ENCODE data around the gene ACTN4. TPM values are rescaled to one million over a fixed set of nuclear protein-coding genes. Genes with fewer than 3 reads are reported as not detected.
A peak's percentile ranks its signal among the peaks of the same experiment; 100 is the strongest.

The ACTN4 gene
- total RNA-seq, 2 donors from 2014 or later, result 1,019 to 1,060 TPM

DNA sequence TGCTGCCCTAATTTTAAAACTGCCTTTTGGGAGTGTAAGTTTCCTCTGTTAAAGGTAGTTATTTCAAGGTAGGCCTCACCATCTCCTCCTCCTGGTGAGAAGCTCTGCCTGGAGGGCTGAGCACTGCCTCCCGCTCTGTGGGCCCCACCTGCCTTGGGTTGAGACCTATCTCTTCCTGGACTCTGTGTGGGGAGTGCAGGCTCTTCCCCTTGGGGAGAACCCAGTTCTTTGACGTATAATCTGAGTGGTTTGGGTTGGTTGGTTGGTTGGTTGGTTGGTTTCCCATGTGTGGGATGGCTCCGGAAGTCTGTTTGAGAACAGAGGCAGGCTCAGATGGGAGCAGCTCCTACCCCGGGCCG is 39.1 kb downstream of the ACTN4 start:
- intact Hi-C loops (cut with DNase I), result no loop called here
- Histone ChIP-seq H3K9ac (ENCODE audit: low read depth in 2 of 2, low read length in 2 of 2) (peak overlapping the region; percentile 19 to 77), H3K27ac (peak overlapping the region; percentile 89), H3K4me3 (no peak overlapping the region), H3K4me1 (peaks cover 33% of the 10 kb centered on the region), H3K36me3 (no peaks in the 10 kb centered on the region), H3K9me3 (no peaks in the 10 kb centered on the region), H3K27me3 (no peaks in the 10 kb centered on the region)
- TF ChIP-seq, protein P1, sequence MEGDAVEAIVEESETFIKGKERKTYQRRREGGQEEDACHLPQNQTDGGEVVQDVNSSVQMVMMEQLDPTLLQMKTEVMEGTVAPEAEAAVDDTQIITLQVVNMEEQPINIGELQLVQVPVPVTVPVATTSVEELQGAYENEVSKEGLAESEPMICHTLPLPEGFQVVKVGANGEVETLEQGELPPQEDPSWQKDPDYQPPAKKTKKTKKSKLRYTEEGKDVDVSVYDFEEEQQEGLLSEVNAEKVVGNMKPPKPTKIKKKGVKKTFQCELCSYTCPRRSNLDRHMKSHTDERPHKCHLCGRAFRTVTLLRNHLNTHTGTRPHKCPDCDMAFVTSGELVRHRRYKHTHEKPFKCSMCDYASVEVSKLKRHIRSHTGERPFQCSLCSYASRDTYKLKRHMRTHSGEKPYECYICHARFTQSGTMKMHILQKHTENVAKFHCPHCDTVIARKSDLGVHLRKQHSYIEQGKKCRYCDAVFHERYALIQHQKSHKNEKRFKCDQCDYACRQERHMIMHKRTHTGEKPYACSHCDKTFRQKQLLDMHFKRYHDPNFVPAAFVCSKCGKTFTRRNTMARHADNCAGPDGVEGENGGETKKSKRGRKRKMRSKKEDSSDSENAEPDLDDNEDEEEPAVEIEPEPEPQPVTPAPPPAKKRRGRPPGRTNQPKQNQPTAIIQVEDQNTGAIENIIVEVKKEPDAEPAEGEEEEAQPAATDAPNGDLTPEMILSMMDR (IDR thresholded peaks at IDR 0.05), result no peak
- no peak for DNase-seq

DNA sequence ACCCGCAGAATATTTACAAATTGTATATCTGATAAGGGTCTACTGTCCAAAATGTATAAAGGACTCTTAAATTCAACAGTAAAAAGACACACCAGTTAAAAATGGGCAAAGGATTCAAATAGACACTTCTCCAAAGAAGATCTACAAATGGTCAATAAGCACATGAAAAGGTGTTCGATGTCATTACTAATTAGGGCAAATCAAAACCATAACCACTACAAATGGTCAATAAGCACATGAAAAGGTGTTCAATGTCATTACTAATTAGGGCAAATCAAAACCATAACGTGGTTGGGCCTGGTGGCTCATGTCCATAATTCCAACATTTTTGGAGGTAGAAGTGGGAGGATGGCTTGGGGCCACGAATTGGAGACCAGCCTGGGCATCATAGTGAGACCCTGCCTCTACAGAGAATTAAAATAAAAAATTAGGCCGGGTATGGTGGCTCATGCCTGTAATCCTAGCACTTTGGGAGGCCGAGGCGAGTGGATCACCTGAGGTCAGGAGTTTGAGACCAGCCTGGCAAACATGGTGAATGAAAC is 40.5 kb downstream of the ACTN4 start:
- no peak overlapping the region for H3K27ac ChIP-seq
- no peaks in the 10 kb centered on the region for H3K27me3 ChIP-seq
- TF ChIP-seq, protein P1 (IDR thresholded peaks at IDR 0.05), result no peak
- intact Hi-C loops (cut with DNase I), result no loop called here
- H3K9ac ChIP-seq (ENCODE audit: low read depth in 2 of 2, low read length in 2 of 2), result no peak overlapping the region
- H3K36me3 ChIP-seq, result no peaks in the 10 kb centered on the region
- H3K9me3 ChIP-seq, result no peaks in the 10 kb centered on the region
- no peak for DNase-seq
- no peak overlapping the region for H3K4me3 ChIP-seq
- peaks cover 33% of the 10 kb centered on the region for H3K4me1 ChIP-seq

DNA sequence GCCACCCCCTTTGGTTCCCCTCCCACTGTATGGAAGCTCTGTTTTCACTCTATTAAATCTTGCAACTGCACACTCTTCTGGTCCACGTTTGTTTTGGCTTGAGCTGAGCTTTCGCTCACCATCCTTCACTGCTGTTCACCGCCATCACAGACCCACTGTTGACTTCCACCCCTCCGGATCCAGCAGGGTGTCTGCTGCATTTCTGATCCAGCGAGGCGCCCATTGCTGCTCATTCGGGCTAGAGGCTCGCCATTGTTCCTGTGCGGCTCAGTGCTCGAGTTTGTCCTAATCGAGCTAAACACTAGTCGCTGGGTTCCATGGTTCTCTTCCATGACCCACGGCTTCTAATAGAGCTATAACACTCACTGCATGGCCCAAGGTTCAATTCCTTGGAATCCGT is 42.7 kb downstream of the ACTN4 start:
- H3K4me1 ChIP-seq, result peaks cover 30% of the 10 kb centered on the region
- H3K36me3 ChIP-seq, result no peaks in the 10 kb centered on the region
- intact Hi-C loops (cut with DNase I), result no loop called here
- no peak for DNase-seq
- no peaks in the 10 kb centered on the region for H3K27me3 ChIP-seq
- H3K4me3 ChIP-seq, result no peak overlapping the region
- H3K27ac ChIP-seq, result no peak overlapping the region
- TF ChIP-seq, protein P1 (IDR thresholded peaks at IDR 0.05), result no peak
- no peak overlapping the region for H3K9ac ChIP-seq (ENCODE audit: low read depth in 2 of 2, low read length in 2 of 2)
- H3K9me3 ChIP-seq, result no peaks in the 10 kb centered on the region

DNA sequence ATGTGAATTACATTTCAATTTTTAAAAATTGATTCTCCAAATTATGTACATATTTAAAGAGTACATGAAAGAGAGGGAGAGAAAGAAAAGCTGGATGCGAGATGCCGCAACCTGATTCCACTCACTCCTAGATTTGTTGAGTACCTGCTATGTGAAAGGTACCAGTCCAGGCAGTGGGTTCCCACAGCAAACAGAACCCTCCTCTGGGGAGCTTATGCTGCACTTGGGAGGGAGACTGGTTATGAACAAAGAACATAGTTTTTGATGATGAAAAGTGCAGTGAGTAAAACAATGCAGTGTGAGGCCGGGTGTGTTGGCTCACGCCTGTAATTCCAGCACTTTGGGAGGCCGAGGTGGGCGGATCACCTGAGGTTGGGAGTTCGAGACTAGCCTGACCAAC is 43.4 kb downstream of the ACTN4 start:
- peaks cover 23% of the 10 kb centered on the region for H3K4me1 ChIP-seq
- H3K36me3 ChIP-seq, result no peaks in the 10 kb centered on the region
- H3K4me3 ChIP-seq, result no peak overlapping the region
- intact Hi-C loops (cut with DNase I), result no loop called here
- peak overlapping the region; percentile 37 for H3K27ac ChIP-seq
- no peaks in the 10 kb centered on the region for H3K27me3 ChIP-seq
- no peak for DNase-seq
- H3K9me3 ChIP-seq, result no peaks in the 10 kb centered on the region
- H3K9ac ChIP-seq (ENCODE audit: low read depth in 2 of 2, low read length in 2 of 2), result peak overlapping the region in 1 of 2 donors; percentile 4
- TF ChIP-seq, protein P1 (IDR thresholded peaks at IDR 0.05), result no peak

DNA sequence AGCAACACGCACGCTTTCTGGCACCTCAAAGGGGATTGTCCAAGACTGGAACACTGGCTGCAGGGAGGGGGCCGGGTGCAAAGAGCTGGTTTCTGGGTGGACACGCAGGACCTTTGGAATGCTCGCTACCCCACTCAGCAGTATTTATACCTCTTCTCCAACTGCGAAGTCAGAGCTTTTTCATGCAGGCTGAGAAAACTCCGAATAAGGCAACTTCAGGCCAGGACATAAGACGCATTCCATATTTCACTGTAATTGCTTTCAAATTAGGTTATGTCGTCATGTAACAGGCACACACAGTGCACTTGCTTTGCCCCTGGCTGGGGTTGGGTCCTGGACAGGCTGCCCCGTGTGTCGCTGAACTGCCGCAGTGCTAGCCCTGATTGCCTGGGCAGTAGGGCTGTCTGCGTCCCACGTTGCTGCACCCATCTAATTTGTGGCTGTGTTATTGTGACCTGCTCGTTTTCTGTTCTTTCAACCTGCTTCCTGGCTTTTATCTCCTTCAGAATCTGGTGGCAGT is 44.5 kb downstream of the ACTN4 start:
- peaks cover 15% of the 10 kb centered on the region for H3K4me1 ChIP-seq
- no peaks in the 10 kb centered on the region for H3K36me3 ChIP-seq
- TF ChIP-seq, protein P1 (IDR thresholded peaks at IDR 0.05), result no peak
- H3K27ac ChIP-seq, result peak overlapping the region; percentile 70
- no peaks in the 10 kb centered on the region for H3K27me3 ChIP-seq
- no peak overlapping the region for H3K4me3 ChIP-seq
- intact Hi-C loops (cut with DNase I), result no loop called here
- H3K9ac ChIP-seq (ENCODE audit: low read depth in 2 of 2, low read length in 2 of 2), result peak overlapping the region in 1 of 2 donors; percentile 67
- no peak for DNase-seq
- no peaks in the 10 kb centered on the region for H3K9me3 ChIP-seq
